Neural cell (in vitro differentiated cells): Measurements from ENCODE around the gene CPOX. TPM values are rescaled to one million over a fixed set of nuclear protein-coding genes. Genes with fewer than 3 reads are reported as not detected.

Source experiments
- H2AFZ ChIP-seq: fragments of 200-600, 300-800 bp; sonication (generic), shearing (Covaris generic); 2 replicates; pipeline ENCODE4 v1.6.0; 2014; ENCODE audit warnings: low read depth, mild to moderate bottlenecking, antibody characterized with exemption, low read length, moderate library complexity
- H3F3A ChIP-seq: fragments of 200-600 bp; shearing (Covaris generic); 2 replicates; pipeline ENCODE4 v1.6.1; 2016; ENCODE audit warnings: mild to moderate bottlenecking, moderate library complexity, mixed read lengths, antibody characterized with exemption, low read length; ENCODE audit not compliant: insufficient read depth, poor library complexity, severe bottlenecking
- H3K27ac ChIP-seq: fragments of 200-600, 300-800 bp; sonication (generic), shearing (Covaris generic); 2 replicates; pipeline ENCODE4 v1.5.1; 2014; ENCODE audit warnings: mild to moderate bottlenecking, low read length, moderate library complexity
- H3K27me3 ChIP-seq: fragments of 300-800, 200-600 bp; sonication (generic), shearing (Covaris generic); 2 replicates; pipeline ENCODE4 v1.6.0; 2014; ENCODE audit warnings: mild to moderate bottlenecking, low read depth, low read length, moderate library complexity; ENCODE audit not compliant: insufficient read depth
- H3K36me3 ChIP-seq: fragments of 300-800, 200-600 bp; sonication (generic), shearing (Covaris generic); 2 replicates; pipeline ENCODE4 v1.5.1; 2014; ENCODE audit warnings: mild to moderate bottlenecking, antibody characterized with exemption, low read length, moderate library complexity; ENCODE audit not compliant: insufficient read depth
- H3K4me2 ChIP-seq: fragments of 300-800, 200-600 bp; sonication (generic), shearing (Covaris generic); 2 replicates; pipeline ENCODE4 v1.6.0; 2014; ENCODE audit warnings: mild to moderate bottlenecking, low read length
- H3K4me3 ChIP-seq: fragments of 300-800, 200-600 bp; sonication (generic), shearing (Covaris generic); 2 replicates; pipeline ENCODE4 v1.5.1; 2014; ENCODE audit warnings: mild to moderate bottlenecking, low read length, moderate library complexity
- H3K79me2 ChIP-seq: fragments of 200-600 bp; shearing (Covaris generic); replicated peaks from 2 replicates; pipeline ENCODE4 v1.6.0; 2014; ENCODE audit warnings: mild to moderate bottlenecking, low read length, moderate library complexity; ENCODE audit not compliant: insufficient read depth
- H3K9ac ChIP-seq: fragments of 300-800, 200-600 bp; sonication (generic), shearing (Covaris generic); 2 replicates; pipeline ENCODE4 v1.6.1; 2016; ENCODE audit warnings: mild to moderate bottlenecking, low read length, mixed read lengths
- H3K9me2 ChIP-seq: fragments of 200-600 bp; shearing (Covaris generic); 2 replicates; pipeline ENCODE4 v1.6.1; 2016; ENCODE audit warnings: mild to moderate bottlenecking, low read length, mixed read lengths; ENCODE audit not compliant: insufficient read depth
- H3K9me3 ChIP-seq: fragments of 200-600, 300-800 bp; sonication (generic), shearing (Covaris generic); 2 replicates; pipeline ENCODE4 v1.6.1; 2016; ENCODE audit warnings: mild to moderate bottlenecking, mixed run types, low read length, moderate library complexity, mixed read lengths
- H4K20me1 ChIP-seq: fragments of 200-600 bp; shearing (Covaris generic); 2 replicates; pipeline ENCODE4 v1.6.1; 2016; ENCODE audit warnings: mild to moderate bottlenecking, mixed run types; ENCODE audit not compliant: insufficient read depth
- EP300 ChIP-seq: fragments of 450-650 bp; conservative IDR thresholded peaks from 2 replicates; pipeline ENCODE4 v1.6.1; 2014; ENCODE audit warnings: antibody characterized with exemption, mild to moderate bottlenecking, moderate library complexity; ENCODE audit not compliant: poor library complexity, severe bottlenecking
- EZH2 ChIP-seq: fragments of 200-600, 300-800 bp; shearing (Covaris generic), sonication (generic); IDR thresholded peaks from 2 replicates; pipeline ENCODE4 v1.6.1; 2014; ENCODE audit warnings: antibody characterized with exemption, low read length, borderline replicate concordance, mild to moderate bottlenecking; ENCODE audit not compliant: insufficient read depth, poor library complexity, severe bottlenecking
- MXI1 ChIP-seq: fragments of 450-650 bp; conservative IDR thresholded peaks from 2 replicates; pipeline ENCODE4 v1.6.1; 2014; ENCODE audit warnings: antibody characterized with exemption, mild to moderate bottlenecking; ENCODE audit not compliant: poor library complexity, severe bottlenecking
- POLR2AphosphoS5 ChIP-seq: IDR thresholded peaks from 2 replicates; pipeline ENCODE4 v1.6.1; 2012
- RAD21 ChIP-seq: fragments of 450-650 bp; conservative IDR thresholded peaks from 2 replicates; pipeline ENCODE4 v1.6.1; 2014; ENCODE audit warnings: antibody characterized with exemption, mild to moderate bottlenecking, moderate library complexity
- SMC3 ChIP-seq: fragments of 450-650 bp; conservative IDR thresholded peaks from 2 replicates; pipeline ENCODE4 v1.6.1; 2014; ENCODE audit warnings: antibody characterized with exemption, mild to moderate bottlenecking, moderate library complexity; ENCODE audit not compliant: poor library complexity
- TAF1 ChIP-seq: IDR thresholded peaks from 2 replicates; pipeline ENCODE4 v1.6.1; 2012; ENCODE audit warnings: low read depth
- polyA plus RNA-seq: library from polyadenylated mRNA; depleted of rRNA; stranded (reverse); fragments of >200 nt; gene quantifications from 2 replicates; pipeline ENCODE4 v1.2.3, GENCODE V29; 2014
- TF ChIP-seq, protein P1 (sequence below): IDR thresholded peaks from 2 replicates; pipeline ENCODE4 v1.6.1; 2012; ENCODE audit warnings: borderline replicate concordance
- TF ChIP-seq, protein P2 (sequence below): fragments of 450-650 bp; IDR thresholded peaks from 2 replicates; pipeline ENCODE4 v1.5.1; 2014; ENCODE audit warnings: antibody characterized with exemption, mild to moderate bottlenecking, moderate library complexity; ENCODE audit not compliant: poor library complexity, severe bottlenecking

Gene CPOX
- polyA plus RNA-seq, 1 donor from 2014 or later, result 37.4 TPM

- H3F3A ChIP-seq, result no peaks in the 10 kb centered on the region
- no peak overlapping the region for H3K9ac ChIP-seq
- no peaks in the 10 kb centered on the region for H3K27me3 ChIP-seq
- H3K36me3 ChIP-seq, result no peaks in the 10 kb centered on the region
- no peaks in the 10 kb centered on the region for H3K9me2 ChIP-seq
- no peaks in the 10 kb centered on the region for H3K9me3 ChIP-seq
- H3K79me2 ChIP-seq, result no peaks in the 10 kb centered on the region
- H2AFZ ChIP-seq, result no peak overlapping the region
- H4K20me1 ChIP-seq, result no peaks in the 10 kb centered on the region
- H3K4me2 ChIP-seq, result no peak overlapping the region
- H3K4me3 ChIP-seq, result no peak overlapping the region
- no peak for TF ChIP-seq TAF1
- no peak for TF ChIP-seq POLR2AphosphoS5
- TF ChIP-seq SMC3, result no peak
- TF ChIP-seq EZH2, result no peak
- TF ChIP-seq, protein P1, sequence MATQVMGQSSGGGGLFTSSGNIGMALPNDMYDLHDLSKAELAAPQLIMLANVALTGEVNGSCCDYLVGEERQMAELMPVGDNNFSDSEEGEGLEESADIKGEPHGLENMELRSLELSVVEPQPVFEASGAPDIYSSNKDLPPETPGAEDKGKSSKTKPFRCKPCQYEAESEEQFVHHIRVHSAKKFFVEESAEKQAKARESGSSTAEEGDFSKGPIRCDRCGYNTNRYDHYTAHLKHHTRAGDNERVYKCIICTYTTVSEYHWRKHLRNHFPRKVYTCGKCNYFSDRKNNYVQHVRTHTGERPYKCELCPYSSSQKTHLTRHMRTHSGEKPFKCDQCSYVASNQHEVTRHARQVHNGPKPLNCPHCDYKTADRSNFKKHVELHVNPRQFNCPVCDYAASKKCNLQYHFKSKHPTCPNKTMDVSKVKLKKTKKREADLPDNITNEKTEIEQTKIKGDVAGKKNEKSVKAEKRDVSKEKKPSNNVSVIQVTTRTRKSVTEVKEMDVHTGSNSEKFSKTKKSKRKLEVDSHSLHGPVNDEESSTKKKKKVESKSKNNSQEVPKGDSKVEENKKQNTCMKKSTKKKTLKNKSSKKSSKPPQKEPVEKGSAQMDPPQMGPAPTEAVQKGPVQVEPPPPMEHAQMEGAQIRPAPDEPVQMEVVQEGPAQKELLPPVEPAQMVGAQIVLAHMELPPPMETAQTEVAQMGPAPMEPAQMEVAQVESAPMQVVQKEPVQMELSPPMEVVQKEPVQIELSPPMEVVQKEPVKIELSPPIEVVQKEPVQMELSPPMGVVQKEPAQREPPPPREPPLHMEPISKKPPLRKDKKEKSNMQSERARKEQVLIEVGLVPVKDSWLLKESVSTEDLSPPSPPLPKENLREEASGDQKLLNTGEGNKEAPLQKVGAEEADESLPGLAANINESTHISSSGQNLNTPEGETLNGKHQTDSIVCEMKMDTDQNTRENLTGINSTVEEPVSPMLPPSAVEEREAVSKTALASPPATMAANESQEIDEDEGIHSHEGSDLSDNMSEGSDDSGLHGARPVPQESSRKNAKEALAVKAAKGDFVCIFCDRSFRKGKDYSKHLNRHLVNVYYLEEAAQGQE, result no peak
- TF ChIP-seq MXI1, result no peak
- TF ChIP-seq, protein P2, sequence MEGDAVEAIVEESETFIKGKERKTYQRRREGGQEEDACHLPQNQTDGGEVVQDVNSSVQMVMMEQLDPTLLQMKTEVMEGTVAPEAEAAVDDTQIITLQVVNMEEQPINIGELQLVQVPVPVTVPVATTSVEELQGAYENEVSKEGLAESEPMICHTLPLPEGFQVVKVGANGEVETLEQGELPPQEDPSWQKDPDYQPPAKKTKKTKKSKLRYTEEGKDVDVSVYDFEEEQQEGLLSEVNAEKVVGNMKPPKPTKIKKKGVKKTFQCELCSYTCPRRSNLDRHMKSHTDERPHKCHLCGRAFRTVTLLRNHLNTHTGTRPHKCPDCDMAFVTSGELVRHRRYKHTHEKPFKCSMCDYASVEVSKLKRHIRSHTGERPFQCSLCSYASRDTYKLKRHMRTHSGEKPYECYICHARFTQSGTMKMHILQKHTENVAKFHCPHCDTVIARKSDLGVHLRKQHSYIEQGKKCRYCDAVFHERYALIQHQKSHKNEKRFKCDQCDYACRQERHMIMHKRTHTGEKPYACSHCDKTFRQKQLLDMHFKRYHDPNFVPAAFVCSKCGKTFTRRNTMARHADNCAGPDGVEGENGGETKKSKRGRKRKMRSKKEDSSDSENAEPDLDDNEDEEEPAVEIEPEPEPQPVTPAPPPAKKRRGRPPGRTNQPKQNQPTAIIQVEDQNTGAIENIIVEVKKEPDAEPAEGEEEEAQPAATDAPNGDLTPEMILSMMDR, result no peak
- TF ChIP-seq RAD21, result no peak
- no peak for TF ChIP-seq EP300
- H3K27ac ChIP-seq, result no peak overlapping the region
Observed at GRCh38 chr3:98565843-98566242, 27.6 kb downstream of the CPOX start.

- Histone ChIP-seq H3K27ac (no peak overlapping the region), H3K9me2 (no peaks in the 10 kb centered on the region), H4K20me1 (no peaks in the 10 kb centered on the region), H3K36me3 (no peaks in the 10 kb centered on the region), H3K79me2 (no peaks in the 10 kb centered on the region), H2AFZ (no peak overlapping the region), H3K9ac (no peak overlapping the region), H3F3A (no peaks in the 10 kb centered on the region), H3K4me2 (no peak overlapping the region), H3K9me3 (no peaks in the 10 kb centered on the region), H3K27me3 (no peaks in the 10 kb centered on the region), H3K4me3 (no peak overlapping the region)
- no peak for TF ChIP-seq RAD21
- no peak for TF ChIP-seq EZH2
- no peak for TF ChIP-seq MXI1
- no peak for TF ChIP-seq POLR2AphosphoS5
- TF ChIP-seq, protein P1, result no peak
- no peak for TF ChIP-seq SMC3
- TF ChIP-seq EP300, result no peak
- no peak for TF ChIP-seq TAF1
Observed at GRCh38 chr3:98565237-98565643, 28.2 kb downstream of the CPOX start.
